ENCODE measurements around the gene FZR1.

GRCh38 chr19:3466635-3467034 is 39.5 kb upstream of the FZR1 start:
- no peak for TF ChIP-seq SOX6 (IDR thresholded peaks at IDR 0.05)
- no peak for TF ChIP-seq CEBPG (CRISPR knock-in tag; IDR thresholded peaks at IDR 0.05)
- no peak for TF ChIP-seq CEBPG (tag; conservative IDR thresholded peaks at IDR 0.05 in 1 of 2, IDR thresholded peaks at IDR 0.05 in 1 of 2)
- no peak for TF ChIP-seq HNRNPL (IDR thresholded peaks at IDR 0.05; ENCODE audit: low read depth, low read length)
